NCI-H2107 treated with DMSO at 0.1 percent for 48 hours (cell line): ENCODE data around the gene ANKS3.
A peak's percentile ranks its signal among the peaks of the same experiment; 100 is the strongest.

Experiments used
- DNase-seq: peaks from one replicate; lab custom pipeline; 2025; ENCODE audit not compliant: unreplicated experiment; lab: John Stamatoyannopoulos, UW

The ANKS3 gene

DNA sequence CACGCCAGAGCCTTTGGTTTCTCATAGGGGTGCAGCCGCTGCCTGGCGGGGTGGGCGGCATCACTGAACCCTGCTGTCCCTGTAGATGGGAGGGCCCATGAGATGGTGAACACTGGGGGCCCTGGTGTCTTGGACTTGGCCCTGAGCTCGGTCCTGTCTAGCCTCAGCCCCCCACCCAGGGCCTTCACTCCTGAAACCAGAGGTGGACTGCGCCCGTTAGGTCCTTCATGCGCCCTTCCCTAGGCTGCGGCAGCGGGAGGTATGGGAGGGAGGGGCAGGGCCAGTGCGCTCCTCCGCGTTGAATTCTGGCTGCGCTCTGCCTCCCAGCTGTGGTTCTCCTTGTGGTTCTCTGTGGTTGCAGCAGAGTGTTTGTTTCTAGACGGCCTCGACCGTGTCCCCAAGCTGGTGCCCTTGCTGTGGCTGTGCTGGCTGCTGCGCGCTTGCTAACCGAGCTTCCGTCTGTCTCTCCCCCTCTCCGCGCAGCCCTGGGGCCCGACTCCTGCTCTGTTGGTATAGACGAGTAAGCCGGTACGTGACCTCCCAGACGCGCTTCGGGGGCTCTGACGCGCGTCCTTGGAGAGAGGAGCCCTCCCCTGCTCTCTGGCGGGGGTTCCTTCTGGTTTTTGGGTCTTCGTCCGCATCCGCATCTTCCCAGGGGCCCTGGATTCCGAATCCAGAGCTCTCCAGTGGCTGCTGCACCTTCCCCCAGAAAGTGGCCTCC, 48.1 kb downstream of the ANKS3 start:
- no peak for DNase-seq

DNA sequence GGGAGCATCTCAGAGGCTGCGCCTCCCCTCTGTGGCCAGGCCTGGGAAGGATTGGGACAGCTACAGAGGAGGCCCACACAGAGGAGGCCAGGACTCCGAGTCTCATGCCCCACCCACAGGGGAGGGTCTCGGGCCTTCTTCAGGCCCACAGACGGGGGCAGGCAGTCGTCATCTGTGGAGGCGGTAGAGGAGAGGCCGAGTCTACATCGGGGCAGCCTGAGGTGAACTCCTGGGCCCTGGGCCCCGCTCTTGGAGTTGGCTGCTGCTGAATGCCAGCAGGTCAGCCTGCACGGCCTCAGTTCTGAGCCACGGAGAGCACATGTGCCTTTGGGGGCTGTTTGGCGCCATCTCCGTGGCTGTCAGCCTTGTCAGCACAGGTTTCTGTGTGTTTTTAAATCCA, 48.8 kb downstream of the ANKS3 start:
- no peak for DNase-seq

DNA sequence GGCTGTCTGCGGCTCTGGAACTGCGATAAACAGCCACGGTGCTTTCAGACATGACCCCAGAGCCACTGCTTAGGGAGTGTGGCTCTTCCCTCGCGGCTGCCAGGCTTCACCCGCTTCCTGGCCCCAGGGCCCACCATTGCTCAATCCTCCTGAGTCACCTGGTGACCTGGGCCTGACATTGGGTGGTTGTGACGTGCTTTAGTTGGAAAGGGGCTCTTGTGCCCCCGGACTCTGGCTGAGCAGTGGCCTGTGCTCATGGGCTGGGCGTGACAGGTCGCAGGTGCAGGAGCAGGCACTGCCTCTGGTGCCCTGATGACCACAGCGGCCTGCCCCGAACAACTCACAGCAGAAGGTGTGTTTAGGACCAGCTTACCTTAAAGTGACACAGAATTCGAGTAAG, 49.3 kb downstream of the ANKS3 start:
- DNase-seq = no peak

DNA sequence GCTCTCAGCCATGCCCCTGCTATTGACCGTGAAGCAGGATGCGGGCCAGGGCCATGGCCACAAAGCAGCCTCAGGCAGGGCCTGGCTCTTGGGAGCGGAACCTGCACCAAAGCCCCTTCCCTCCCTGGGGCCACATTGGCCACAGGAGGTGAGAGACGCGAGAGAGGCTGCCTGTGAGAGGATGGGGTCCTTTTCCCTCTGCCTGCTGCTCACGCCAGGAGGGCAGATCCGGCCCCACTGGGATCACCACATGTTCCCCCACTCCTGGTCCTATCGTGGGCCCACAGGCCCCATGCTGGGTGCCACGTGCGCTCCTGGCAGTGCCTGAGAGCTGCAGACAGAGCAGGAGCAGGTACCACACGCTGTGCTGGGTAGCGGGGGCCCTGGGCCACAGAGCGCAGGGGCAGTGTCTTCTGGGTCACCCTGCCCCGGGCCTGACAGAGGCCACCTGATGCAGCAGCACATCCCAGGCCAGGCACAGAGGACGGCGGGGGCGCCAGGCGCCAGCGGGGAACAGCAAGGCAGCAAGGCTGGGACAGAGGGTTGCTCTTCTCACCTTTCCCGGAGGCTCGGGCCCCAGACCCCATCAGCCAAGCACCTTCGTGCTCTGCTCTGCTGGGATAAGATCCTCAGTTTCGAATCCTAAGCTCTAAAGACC, 49.9 kb downstream of the ANKS3 start:
- DNase-seq = no peak

DNA sequence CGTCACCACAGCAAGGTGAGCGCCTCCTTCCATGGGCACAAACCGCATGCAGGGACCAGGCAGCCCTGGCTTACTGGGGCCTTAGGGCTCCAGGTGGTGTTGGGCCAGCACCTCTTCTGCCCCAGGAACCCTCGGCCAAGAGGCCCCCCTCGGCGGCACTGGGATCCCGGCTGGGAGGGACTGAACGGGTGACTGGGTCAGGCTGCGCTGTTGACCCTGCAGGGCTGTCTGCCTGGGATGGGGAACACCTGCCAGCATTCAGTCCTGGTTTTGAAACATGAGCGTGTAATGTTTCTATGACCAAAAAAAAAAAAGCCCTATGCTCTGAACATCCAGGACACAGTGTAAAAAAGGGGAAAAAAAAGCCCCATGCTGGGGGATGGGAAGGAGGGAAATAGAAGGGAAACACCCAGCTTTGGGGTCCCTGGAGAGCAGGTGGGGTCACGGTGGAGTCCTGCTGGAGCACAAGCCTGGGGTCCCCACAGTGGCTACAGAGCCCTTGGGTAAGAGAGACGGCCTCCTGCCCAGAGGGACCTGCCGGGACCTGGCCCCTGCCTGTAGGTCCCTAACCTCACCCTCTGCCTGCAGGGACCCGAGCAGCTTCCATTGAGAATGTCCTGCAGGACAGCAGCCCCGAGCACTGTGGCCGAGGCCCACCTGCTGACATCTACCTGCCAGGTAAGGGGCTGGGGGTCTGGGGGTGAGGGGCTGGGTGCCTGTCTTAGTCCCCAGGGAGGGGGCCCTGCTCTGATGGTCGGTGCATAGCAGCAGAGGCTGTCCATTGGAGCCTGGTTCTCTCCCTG, 50.6 kb downstream of the ANKS3 start:
- DNase-seq = no peak

DNA sequence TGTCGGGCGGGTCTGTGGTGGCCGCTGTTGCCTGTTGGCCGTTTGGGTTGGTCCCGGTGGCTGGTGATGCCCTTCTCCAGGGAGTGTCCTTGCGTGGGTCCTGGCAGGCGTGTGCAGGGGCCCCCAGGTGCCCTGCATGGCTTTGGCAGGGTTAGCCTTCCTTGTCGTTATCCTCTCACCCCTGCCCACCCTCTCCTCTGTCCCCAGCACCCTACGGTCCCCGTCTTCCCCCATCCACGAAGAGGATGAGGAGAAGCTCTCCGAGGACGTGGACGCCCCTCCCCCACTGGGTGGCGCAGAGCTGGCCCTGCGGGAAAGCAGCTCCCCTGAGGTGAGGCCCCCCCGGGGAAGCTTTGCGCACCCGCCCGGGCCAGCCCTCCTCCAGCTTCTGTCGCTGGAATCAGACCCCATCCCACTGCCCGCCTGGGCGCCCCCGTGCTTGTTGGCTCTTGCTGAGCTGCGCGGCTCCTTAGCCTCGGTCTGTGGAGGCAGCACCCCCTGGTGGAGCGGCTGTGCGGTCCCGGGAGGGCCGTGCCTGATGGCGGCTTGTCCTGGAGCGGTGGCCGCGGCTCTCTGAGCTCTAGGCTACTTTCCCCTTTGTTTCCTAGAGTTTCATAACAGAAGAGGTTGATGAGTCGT, 51.3 kb downstream of the ANKS3 start:
- no peak for DNase-seq

DNA sequence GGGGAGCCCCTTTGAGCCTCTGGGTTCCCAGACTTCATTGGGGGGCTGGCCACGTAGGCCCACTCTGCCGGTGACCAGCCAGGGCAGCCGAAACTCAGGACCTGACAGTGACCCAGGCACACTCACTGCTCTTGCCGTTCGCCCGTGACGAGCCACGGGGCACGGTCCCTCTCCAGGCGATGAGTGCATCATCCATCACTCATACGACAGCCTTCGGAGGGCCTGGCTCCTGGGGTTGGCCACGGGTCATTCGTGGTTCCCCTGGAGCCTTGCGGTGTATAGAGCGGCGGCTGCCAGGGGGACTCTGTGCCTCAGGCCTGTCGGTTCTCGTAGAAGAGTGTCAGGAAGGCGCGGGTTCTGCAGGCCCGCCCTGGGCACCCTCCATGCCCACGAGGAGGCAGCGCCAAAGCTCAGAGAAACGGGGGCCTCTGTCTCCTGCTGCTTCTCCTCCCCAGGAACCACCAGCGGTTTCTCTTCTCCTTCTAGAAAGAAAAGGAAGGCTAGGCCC, 51.9 kb downstream of the ANKS3 start:
- DNase-seq = no peak

DNA sequence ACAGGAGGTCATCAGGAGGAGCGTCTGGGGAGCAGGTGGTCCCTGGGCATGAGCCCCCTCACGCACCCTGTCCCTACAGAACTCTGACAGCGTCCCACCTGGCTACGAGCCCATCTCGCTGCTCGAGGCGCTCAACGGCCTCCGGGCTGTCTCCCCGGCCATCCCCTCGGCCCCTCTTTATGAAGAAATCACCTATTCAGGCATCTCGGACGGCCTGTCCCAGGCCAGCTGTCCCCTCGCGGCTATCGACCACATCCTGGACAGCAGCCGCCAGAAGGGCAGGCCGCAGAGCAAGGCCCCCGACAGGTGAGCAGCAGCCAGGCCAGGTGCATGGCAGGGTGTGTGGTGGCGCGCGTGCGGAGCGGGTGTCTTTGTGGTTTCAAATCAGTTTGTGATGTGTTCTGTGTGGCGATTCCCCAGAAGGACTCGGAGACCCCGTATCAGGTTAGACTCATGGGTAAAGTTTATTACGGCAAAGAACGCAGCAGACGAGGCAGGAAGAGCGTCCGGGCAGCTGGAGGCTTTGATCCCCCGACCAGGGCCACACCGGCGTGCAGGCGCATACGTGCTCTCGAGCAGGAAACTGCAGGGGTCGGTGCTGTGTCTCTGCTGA, 52.5 kb downstream of the ANKS3 start:
- DNase-seq = no peak

DNA sequence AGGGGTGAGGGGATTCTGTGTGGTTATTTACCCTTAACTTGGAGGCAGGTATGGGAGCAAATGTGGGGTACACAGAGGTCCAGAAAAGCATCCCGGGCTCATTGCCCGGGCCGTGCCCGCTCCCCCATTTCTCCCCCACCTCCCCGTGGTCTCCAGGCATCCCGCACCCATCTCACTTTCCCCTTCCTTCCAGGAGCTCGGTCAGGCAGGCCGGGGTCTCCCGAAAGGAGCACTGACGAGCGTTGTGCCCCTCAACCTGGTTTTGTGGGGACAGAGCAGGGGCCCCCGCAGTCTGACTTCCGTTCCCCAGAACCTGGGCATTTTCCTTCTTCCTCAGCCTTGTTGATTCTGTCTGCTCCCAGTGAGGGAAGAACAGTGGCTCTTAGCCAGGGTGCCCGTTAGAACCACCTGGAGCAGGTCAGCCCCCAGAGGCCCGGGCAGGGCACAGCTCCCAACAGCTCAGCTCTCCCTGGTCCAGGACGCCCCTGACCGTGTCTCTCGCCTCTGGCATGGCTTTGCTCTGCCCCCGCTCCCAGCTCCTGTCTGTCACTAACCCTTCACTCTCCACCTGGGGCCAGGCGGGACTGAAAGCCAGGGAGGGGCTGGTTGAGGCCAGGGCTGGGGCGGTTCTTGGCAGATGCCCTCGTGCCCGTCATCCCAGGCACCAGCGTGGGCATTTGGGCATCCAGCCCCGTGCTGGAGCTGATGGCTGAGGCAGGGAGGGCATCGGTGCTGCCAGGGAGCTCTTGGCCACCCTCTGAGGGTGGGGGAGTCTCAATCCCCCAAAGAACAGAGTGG, 53.2 kb downstream of the ANKS3 start:
- DNase-seq = no peak

DNA sequence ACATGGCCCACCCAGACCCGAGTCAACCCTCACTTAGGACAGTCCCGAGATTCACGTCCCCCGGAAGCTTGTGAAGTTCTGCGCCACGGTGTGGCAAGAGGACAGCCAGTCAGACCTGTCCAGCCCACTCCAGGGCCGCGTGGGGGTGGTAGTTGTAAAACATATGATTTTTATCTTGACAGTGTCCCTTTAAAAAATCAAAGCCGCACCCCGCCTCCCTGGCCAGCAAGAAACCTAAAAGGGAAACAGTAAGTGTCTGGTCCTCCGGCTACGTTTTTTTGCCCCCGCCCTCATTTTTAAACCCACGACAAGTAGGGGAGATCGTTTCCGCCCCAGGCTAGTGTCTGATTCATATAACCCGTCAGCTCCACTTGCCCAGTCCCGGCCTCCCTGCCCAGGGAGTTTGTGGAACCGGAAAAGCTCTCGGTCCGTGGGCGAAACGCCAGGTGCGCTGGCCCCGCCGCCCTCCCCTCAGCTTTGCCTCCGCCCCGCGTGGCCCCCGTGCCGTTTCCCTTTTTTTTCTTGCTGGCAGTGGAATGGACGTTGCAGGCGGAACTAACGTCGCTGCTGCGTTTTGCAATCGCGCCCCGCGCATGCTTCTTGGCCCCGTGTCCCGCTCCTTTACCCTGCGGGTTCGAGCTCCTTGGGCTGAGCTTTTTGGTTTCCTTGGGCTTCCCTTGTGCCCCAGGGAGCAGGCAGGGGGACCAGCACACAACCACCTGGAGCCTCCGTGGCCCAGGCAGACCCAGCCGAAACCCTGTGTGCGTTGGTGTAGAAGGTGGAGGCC, 54.0 kb downstream of the ANKS3 start:
- DNase-seq = no peak

DNA sequence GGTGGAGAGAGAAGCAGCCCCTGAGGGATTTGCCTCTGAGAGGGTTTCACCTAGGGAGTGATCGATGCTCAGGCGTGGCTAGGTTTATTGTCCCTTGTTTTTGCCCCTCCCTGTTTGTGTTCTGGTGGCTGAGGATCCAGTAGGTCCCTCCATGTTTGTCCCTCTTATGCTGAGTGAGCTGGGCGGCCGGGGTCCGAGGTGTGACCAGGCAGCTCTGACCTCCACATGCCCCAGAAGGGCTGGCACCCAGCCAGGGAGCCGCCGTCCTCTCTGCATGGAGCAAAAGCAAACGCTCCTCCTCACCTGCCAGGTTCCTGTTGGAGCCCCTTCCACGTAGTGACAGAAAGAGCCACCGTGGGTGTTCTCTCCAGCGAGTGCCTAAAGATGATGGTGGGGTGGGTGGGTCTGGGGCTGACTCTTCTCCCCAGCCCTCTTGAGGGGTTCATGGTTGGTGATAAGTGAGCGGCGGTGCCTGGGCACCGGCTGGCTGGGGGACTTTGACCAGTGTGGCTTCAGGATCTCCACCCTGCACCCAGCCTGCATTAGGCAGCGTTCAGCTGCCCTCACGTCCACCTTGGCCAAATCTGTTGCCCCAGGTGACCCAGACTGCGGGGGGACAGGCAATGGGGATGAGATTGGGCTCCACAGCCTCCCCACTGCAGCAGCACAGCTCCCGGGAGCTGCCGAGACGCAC, 54.8 kb downstream of the ANKS3 start:
- DNase-seq = peak; percentile 61

DNA sequence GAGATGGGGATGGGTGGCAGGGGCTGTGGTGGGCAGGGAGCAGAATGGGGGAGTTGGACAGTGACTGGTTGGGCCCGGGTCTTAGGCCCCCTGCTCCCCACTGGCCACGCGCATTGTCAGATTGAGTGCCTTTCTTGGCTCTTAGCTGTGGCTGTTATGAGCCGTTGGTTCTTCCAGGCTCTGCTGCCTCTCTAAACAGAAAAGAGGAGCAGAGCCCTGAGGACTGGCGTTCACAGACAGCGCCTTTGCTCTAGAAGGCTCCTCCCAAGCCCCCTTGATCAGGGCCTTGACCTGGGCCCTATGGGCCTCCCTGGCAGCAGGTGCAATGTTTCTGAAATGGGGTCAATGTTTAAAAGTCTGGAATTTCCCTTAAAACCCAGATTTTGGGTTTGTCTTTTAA, 55.5 kb downstream of the ANKS3 start:
- DNase-seq = no peak

DNA sequence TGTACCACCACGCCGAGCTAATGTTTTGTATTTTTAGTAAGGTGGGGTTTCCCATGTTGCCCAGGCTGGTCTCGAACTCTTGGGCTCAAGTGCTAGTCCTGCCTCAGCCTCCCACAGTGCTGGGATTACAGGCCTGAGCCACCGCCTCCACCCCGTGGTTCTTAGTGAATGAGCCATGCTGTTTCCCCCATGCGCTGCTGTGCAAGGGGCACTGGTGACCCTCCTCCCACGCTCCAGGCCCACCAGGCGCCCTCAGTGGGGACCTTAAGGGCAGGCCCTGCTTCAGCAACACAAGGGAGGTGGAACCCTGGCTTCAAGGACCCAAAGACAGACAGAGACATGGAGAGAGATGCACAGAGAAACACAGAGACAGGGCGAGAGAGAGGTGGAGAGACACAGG, 56.1 kb downstream of the ANKS3 start:
- DNase-seq = no peak

DNA sequence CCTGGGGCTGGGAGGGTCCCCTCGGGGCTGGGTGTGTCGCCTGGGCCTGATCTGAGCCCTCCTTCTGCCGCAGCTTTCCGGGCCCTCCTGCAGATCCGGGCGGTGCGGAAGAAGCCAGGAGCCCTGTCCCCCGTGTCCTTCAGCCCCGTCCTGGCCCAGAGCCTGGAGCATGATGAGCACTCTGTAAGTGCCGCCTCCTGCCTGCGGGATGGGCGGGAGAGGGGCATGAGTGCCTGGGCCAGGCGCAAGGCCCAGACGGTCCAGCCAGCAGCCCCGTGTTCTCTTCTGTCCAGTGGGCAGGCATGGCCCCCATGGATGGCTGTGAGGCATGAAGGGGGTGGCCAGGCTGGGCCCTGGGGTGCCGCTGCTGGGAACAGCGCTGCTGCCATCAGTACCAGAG, 56.7 kb downstream of the ANKS3 start:
- no peak for DNase-seq

DNA sequence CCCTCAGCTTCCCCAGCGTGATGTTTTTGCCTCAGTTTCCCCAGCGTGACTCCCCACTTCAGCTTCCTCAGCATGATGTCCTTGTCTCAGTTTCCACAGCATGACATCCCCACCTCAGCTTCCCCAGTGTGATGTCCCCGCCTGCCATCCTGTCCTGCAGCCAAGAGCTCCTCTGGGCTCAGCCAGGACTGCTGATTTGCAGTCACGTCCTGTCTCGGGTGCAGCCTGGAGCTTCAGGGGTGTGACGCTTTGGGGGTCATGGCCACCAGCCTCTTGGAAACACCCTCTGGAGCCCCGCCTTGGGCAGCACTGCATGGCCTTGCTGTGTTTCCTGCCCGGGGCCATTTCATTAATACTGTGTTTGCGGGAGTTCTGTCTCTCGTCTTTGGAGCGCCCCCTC, 57.2 kb downstream of the ANKS3 start:
- DNase-seq = no peak

DNA sequence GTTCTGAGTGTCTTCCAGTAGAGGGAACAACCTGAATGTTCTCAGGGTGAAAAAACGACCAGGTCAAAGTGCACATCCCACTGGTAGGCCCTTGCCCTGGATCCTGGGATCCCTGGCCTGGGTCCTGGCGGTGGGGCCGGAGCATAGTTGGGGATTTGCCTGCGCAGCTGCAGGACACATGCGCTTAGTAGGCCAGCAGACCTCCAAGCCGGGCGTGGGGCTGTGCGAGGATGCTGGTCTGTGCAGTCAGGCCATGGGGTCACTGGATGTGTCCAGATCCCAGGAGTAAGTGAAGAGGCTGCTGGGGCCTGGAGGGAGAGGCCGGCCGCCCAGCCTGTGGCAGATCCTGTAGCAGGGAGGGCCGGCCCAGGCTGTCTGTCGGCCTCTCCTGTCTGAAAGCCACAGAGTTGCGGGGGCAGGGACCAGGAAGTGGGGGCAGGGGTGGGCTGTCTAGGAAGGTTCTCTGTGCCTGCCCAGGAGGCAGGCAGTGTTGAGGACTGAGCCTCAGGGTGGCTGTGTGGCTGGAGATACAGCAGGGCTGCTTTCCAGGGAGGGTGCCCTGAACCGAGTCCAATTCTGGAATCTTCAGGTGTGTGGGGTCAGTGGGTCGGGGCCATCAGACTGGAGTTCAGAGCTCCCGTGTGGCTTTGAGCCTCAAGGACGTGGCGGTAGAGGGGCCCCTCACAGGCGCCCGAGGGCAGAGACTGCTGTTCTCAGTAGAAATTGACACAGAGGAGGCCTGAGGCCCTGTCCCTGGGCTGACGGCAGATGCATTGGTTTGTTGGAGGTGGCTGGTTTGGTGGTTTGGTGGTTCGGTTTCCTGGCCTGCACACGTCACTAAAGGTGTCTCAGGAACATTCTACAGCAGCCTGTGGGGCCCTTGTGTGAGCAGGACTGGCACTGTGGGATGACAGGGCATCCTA, 57.9 kb downstream of the ANKS3 start:
- no peak for DNase-seq

DNA sequence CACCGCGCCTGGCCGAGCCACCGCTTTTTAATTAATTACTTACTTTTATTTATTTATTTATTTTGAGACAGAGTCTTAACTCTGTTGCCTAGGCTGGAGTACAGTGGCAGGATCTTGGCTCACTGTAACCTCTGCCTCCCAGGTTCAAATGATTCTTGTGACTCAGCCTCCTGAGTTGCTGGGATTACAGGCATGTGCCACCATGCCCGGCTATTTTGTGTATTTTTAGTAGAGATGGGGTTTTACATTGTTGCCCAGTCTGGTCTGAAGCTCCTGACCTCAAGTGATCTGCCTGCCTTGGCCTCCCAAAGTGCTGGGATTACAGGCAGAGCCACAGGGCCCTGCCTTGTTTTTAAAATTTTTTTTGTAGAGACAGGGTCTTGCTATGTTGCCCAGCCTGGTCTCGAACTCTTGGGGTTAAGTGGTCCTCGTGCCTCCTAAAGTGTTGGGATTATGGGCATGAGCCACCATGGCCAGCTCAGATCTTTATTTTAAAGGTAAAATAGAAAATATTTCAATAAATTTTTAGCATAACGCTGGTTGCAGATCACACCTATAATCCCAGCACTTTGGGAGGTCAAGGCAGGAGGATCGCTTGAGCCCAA, 59.0 kb downstream of the ANKS3 start:
- no peak for DNase-seq
